Raji (cell line): ENCODE results near the gene WSB1.

Experiments
- POLR2A ChIP-seq: IDR thresholded peaks from 2 replicates; pipeline ENCODE4 v1.6.1; 2011; ENCODE audit warnings: low read depth, low read length, control low read depth; ENCODE audit not compliant: insufficient read depth

Gene WSB1

DNA sequence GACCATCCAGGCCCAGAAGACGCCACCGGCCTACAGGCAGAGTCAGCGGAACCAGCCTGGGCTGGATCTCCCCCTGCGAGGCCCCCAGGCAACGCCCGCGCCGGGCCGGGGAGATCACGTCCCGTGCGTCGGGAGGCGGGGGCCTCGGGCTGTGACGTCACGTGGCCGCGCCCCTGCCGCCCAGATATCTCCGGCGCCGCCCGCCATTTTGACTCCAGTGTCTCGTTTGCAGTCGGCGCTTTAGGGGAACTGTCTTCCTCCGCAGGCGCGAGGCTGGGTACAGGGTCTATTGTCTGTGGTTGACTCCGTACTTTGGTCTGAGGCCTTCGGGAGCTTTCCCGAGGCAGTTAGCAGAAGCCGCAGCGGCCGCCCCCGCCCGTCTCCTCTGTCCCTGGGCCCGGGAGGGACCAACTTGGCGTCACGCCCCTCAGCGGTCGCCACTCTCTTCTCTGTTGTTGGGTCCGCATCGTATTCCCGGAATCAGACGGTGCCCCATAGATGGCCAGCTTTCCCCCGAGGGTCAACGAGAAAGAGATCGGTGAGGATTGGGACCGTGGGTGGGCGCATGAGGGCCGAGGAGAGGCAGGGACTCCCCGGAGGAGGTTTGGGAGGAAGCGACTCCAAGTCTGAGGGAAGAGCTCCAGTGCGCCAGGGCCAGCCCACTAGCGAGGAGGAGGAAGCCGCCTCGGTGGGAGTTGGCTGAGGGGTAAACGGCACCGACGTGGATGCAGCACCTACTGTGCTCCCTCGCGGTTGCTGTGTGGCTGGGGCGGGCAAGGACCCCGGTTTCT lies at the start of gene WSB1:
Gene WSB1, plus strand, starts transcription at position 217 of the 791 bp plus-strand sequence. Its CDS starts 282 bp downstream, at position 499.
- TF ChIP-seq POLR2A: peak; percentile 99

- no peak for TF ChIP-seq POLR2A
Measured at GRCh38 chr17:27244491-27245223, 49.3 kb upstream of the WSB1 start.

DNA sequence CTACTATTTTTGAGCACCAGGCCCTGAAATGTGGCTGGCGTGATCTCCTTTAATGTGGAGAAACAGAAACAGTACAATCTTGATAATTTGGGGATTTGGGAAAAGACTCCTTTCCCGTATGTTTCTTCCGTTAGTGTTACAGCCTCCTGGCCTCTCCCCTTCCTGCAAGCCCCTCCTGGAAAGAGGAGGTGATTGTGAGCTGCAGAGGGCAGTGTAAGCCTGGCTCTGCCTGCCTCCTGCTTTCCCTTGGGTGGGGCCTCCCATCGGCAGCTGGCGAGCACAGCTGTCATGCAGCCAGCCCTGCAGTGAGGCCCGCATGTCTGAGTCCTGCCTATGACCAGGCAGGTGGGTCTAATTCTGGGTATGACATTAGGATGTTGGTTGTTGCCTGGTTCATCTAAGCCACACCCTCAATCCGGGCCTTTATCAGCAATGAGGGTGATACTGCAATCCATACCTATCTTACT lies 48.7 kb upstream of the WSB1 start:
- TF ChIP-seq POLR2A: no peak

DNA sequence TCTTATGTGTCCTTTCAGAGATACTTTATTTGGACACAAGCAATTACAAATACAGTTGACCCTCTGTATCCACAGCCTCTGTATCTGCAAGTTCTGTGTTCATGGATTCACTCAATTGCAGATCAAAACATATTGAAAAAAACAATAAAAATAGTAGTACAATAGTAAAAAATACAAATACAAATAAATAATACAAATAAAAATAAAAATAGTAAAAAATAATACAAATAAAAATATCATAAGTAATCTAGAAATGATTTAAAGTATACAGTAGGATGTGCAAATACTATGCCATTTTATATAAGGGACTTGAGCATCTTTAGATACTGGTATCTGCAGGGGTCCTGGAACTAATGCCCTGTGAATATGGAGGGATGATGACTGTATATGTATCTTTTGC lies 47.4 kb upstream of the WSB1 start:
- TF ChIP-seq POLR2A: no peak

DNA sequence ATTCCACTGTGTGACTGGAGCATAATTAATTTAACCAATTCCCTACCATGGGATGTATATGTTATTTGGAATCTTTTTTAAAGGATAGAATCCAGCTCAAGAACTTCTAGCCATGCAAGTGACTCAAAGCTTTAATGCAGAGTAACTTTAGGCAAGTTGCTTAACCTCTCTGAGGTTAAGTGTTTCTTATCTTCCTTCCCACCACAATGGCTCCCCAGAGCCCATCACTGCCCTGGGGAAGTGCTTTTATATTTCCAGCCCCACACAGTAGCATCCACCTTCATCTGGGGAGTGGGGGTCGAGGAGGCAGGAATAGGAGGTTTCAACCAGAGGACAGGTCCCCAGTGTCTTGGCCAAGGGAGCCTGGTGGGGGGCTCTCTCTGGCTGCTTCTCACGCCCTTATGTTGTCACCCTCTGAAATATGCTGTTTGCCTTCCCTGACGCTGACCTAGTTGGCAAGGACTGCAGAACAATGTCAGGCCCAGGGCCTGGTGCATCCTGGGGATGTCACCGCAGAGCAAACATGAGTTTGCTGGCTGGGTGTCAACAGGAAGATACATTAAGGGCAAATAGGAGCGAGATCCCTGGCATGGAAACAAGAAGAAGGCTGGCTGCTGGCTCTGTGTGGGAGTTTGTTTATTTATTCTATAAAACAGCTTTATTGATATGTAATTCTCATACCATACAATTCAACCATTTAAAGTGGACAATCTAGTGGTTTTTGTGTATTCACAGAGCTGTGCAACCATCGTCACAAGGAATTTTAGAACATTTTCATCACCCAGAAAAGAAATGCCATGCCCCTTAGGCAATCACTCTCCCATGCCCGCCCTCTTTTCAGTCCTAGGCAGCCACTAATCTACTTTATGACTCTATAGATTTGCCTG lies 46.6 kb upstream of the WSB1 start:
- TF ChIP-seq POLR2A: no peak

GRCh38 chr17:27247958-27248342 lies 46.0 kb upstream of the WSB1 start:
- no peak for TF ChIP-seq POLR2A

DNA sequence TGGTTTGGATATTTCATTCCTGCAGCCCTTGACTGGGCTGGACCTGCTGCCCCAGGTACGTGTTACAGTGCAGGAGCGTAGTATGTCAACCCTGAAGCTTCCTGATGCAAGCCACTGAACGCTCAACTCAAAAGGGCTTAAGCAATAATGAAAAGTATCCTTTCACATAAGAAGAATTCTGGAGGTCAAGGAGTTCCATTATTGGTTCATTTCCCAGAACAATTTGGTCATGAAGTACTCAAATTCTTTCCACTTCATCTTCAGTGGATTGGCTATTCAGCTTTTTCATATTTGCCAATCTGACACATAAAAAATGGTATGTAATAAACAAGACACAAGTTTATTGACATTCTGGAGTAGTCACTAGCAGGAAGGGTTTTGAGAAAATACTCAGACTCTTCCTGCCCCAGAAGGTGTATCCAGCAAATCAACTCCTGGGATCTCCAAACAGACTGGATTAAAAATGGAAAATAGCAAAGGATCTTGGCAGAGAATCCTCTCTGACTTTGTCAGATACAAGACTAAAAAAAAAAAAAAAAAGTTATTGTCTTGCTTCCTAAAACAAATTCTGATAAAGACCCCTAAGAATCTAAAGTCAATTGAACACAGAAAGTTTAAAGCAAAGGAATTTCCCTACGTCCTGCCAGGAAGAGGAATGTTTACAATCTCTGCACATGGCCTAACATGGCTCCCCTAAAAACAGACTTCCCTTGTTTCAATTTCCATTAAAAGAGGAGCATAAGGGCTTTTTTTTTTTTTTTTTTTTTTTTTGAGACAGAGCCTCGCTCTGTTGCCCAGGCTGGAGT lies 37.5 kb upstream of the WSB1 start:
- TF ChIP-seq POLR2A: no peak

DNA sequence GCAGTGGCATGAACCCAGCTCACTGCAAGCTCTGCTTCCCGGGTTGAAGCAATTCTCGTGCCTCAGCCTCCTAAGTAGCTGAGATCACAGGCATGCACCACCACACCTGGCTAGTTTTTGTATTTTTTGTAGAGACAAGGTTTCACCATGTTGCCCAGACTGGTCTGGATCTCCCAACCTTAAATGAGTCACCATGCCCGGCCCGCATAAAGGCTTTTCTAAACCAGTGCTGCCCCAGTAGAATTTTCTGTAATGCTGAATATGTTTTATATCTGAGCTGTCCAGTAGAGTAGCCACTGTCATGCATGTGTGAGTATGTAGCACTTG lies 36.9 kb upstream of the WSB1 start:
- TF ChIP-seq POLR2A: no peak

- TF ChIP-seq POLR2A: no peak
Measured at GRCh38 chr17:27259356-27259755, 34.6 kb upstream of the WSB1 start.

GRCh38 chr17:27263386-27263785 lies 30.5 kb upstream of the WSB1 start:
- TF ChIP-seq POLR2A: no peak

- no peak for TF ChIP-seq POLR2A
Measured at GRCh38 chr17:27264068-27264812, 29.7 kb upstream of the WSB1 start.

DNA sequence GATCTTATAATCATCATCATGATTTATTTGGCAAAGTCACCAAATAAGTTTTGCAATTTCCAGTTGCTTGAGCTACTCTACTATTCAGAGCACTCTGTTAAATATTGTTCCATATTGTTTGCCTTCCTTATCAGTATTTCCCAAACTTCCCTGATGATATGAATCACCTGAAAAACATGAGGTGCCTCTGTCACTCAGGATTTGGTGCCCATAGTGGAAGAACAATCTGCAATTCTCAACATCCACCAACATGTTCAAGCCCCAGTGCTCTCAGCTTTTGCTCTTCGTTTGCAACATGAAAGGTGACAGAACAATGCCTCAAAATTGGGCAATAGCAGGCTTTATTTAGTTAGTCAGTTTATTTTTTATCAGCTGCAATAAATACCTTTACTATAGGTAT lies 28.6 kb upstream of the WSB1 start:
- no peak for TF ChIP-seq POLR2A

DNA sequence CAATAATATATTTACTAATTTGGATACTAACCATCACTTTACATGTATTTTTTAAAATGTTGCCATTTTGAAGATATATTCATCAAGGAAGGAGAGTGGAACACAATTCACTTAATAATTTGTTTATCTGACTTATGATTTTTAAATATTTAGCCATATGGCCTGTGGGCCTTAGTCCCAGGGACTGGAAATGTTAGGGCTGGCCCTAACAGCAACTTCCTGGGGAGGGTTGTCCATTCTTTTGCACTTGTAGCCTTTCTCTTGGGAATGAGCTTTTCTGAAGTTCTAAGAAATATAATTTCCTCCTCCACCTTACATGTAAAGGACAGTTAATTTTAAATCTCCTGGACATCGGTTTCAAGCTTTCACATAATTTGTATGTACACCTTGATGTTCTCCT lies 27.7 kb upstream of the WSB1 start:
- no peak for TF ChIP-seq POLR2A
